Colonic mucosa (tissue), 4 donors: ENCODE results near the gene SEMA3B. TPM values are rescaled to one million over a fixed set of nuclear protein-coding genes. Genes with fewer than 3 reads are reported as not detected.

Source experiments
- DNase-seq: peaks from one replicate; pipeline ENCODE4 v3.0.0-alpha.2; 2020
- H3K27ac ChIP-seq: fragments of 200-600 bp; one replicate; pipeline ENCODE4 v1.8.0; 2021
- H3K27me3 ChIP-seq: fragments of 200-600 bp; one replicate; pipeline ENCODE4 v1.8.0; 2021
- H3K36me3 ChIP-seq: fragments of 200-600 bp; one replicate; pipeline ENCODE4 v1.8.0; 2021
- H3K4me1 ChIP-seq: fragments of 200-600 bp; one replicate; pipeline ENCODE4 v1.8.0; 2021; ENCODE audit warnings: mild to moderate bottlenecking
- H3K4me3 ChIP-seq: fragments of 200-600 bp; one replicate; pipeline ENCODE4 v1.8.0; 2021
- H3K9ac ChIP-seq, 2 donors: one replicate each; pipeline ENCODE4 v1.7.0; 2013; ENCODE audit warnings: control low read depth in 2 of 2, low read depth in 2 of 2, low read length in 2 of 2
- H3K9me3 ChIP-seq: fragments of 200-600 bp; one replicate; pipeline ENCODE4 v1.8.0; 2021
- intact Hi-C: fragments of 100-400 bp; cut with DNase I; formaldehyde crosslinking; loops from one replicate; pipeline ENCODE4 v1.14.1; 2022
- total RNA-seq, 2 donors: library from RNA; stranded (reverse); fragmentation: NEBNext Ultra II Directional in 1 of 2; extraction: Animal tissue kit (Norgen Biotek cat#: 25700) in 1 of 2; gene quantifications; one replicate each; pipeline ENCODE4 v1.2.1, GENCODE V29; 2021
- TF ChIP-seq, protein P1 (sequence below): fragments of 200-600 bp; IDR thresholded peaks from one replicate; pipeline ENCODE4 v1.8.0; 2022; ENCODE audit warnings: antibody characterized with exemption, mild to moderate bottlenecking
- donor health status: healthy.
- donor health status: DM: no; HTN: no; CAD: no.
- donor health status: DM: no; HTN: no; CAD: no.

The SEMA3B gene
- total RNA-seq, 2 donors from 2014 or later, result 51.6 to 57.0 TPM

DNA sequence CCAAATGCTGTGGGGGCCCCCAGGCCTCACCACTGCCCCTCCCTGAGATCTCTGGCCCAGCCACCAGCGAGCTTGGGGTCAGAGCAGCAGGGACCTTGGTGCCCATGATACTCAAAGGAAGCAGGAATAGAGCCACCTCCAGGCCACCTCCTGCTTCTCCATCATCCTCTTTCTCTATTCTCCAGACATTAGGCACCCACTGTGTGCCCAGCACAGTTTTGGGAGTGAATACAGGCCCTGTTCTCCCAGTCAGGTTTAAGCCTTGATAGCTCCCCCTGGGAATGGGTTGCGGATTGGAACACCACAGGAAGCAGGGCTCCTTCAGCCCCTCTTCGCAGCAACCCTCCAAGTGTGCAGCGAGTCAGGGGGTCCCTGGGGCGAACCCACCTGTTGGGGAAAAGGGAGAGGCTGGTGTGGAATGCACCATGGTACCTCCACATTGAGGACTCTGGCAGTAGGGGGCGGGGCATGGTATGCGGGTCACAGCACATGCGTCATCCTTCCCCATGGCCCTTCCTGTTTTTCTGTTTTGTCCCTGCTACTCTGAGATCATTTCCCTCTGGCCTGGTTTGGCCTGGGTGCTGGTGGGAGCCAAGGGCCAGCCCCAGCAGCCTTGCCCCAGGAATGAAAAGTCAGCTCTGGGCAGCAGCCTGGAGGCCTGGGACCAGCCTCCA, 14.2 kb upstream of the SEMA3B start:
- peak overlapping the region; percentile 33 for H3K27ac ChIP-seq
- TF ChIP-seq, protein P1, sequence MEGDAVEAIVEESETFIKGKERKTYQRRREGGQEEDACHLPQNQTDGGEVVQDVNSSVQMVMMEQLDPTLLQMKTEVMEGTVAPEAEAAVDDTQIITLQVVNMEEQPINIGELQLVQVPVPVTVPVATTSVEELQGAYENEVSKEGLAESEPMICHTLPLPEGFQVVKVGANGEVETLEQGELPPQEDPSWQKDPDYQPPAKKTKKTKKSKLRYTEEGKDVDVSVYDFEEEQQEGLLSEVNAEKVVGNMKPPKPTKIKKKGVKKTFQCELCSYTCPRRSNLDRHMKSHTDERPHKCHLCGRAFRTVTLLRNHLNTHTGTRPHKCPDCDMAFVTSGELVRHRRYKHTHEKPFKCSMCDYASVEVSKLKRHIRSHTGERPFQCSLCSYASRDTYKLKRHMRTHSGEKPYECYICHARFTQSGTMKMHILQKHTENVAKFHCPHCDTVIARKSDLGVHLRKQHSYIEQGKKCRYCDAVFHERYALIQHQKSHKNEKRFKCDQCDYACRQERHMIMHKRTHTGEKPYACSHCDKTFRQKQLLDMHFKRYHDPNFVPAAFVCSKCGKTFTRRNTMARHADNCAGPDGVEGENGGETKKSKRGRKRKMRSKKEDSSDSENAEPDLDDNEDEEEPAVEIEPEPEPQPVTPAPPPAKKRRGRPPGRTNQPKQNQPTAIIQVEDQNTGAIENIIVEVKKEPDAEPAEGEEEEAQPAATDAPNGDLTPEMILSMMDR, result no peak
- no peak overlapping the region for H3K4me3 ChIP-seq
- no peaks in the 10 kb centered on the region for H3K27me3 ChIP-seq
- H3K36me3 ChIP-seq, result peaks cover 8% of the 10 kb centered on the region
- DNase-seq, result no peak
- no peak overlapping the region for H3K9ac ChIP-seq
- H3K4me1 ChIP-seq, result peaks cover 3% of the 10 kb centered on the region
- intact Hi-C loops, result no loop called here
- H3K9me3 ChIP-seq, result no peaks in the 10 kb centered on the region

DNA sequence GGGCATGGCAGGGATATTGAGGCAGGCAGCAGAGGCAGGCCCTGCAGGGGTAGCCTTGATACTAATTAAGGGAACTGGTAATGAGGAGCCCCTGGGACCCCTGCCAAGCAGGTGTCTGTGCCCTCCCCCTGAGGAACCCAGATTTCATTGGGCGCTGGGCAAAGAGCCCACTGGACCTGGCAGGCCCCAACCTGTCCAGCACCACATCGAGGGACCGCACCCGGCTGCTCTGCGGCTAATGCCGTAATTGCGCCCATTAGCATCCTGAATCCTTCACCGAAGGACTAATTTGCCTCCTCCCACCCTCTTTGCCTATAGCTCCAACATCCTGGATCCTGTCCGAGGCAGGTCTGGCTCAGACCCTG, 13.7 kb upstream of the SEMA3B start:
- H3K4me1 ChIP-seq, result peaks cover 4% of the 10 kb centered on the region
- H3K36me3 ChIP-seq, result peaks cover 8% of the 10 kb centered on the region
- H3K4me3 ChIP-seq, result no peak overlapping the region
- no peak overlapping the region for H3K9ac ChIP-seq
- TF ChIP-seq, protein P1, result no peak
- no peak for DNase-seq
- H3K27me3 ChIP-seq, result no peaks in the 10 kb centered on the region
- peak overlapping the region; percentile 33 for H3K27ac ChIP-seq
- no peaks in the 10 kb centered on the region for H3K9me3 ChIP-seq
- intact Hi-C loops, result no loop called here

DNA sequence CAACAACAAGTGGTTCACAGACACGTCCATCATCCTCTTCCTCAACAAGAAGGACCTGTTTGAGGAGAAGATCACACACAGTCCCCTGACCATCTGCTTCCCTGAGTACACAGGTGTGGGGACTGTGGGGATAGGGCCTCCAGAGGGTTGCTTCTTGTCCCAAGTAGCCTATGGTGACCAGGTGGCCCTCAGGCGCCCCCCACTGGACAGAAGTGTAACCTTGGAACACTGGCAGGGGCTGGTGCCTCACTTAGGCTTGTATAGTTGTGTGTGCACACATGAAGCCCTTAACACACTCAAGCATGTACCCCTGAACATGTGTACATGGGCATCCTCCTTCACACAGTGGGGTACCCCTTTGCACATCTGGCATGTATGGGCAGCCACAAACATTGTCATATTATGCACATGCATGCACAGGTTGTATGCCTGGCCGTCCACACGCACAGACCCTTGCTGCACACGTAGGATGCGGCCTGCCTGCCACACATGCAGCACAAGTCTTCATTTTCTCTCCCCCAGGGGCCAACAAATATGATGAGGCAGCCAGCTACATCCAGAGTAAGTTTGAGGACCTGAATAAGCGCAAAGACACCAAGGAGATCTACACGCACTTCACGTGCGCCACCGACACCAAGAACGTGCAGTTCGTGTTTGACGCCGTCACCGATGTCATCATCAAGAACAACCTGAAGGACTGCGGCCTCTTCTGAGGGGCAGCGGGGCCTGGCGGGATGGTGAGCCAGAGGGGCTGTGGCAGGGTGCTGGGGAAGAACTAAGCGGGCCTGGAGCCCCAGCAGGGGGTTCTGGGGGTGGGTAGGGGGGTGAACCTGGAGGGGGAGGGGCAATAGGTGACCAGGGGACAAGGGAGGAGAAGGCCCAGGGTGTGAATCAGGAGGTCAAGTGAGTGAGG, 11.7 kb upstream of the SEMA3B start:
- H3K4me3 ChIP-seq, result no peak overlapping the region
- peaks cover 8% of the 10 kb centered on the region for H3K36me3 ChIP-seq
- no peaks in the 10 kb centered on the region for H3K27me3 ChIP-seq
- intact Hi-C loops, result no loop called here
- peak; percentile 71 for DNase-seq
- H3K27ac ChIP-seq, result no peak overlapping the region
- no peak overlapping the region for H3K9ac ChIP-seq
- H3K9me3 ChIP-seq, result no peaks in the 10 kb centered on the region
- TF ChIP-seq, protein P1, result peak; percentile 59
- peaks cover 4% of the 10 kb centered on the region for H3K4me1 ChIP-seq

DNA sequence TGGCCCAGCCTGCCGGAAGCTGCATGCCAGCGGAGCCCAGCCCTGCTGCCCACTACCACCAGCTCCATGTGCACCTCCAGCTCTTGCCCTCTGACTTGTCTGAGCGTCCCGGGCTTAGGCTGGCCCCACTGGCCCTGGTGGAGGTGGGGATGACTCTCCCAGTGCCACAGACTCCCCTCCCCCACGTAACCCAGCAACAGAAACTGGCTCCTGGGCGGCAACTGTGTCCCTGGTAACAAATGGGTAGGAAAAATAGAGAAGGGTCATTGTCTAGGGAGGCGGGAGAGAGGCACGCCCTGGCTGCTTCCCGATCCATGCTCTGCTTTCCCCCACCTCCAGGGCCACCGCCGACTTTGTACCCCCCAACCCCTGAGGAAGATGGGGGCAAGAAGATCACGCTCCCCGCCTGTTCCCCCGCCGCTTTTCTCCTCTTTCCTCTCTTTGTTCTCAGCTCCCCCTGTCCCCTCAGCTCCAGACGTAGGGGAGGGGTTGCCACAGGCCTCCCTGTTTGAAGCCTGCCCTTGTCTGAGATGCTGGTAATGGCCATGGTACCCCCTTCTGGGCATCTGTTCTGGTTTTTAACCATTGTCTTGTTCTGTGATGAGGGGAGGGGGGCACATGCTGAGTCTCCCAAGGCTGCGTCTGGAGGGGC, 10.8 kb upstream of the SEMA3B start:
- Histone ChIP-seq H3K27ac (no peak overlapping the region), H3K4me3 (no peak overlapping the region), H3K9me3 (no peaks in the 10 kb centered on the region), H3K27me3 (no peaks in the 10 kb centered on the region), H3K4me1 (peaks cover 4% of the 10 kb centered on the region), H3K36me3 (peaks cover 8% of the 10 kb centered on the region), H3K9ac (no peak overlapping the region)
- TF ChIP-seq, protein P1, result no peak
- DNase-seq, result no peak
- intact Hi-C loops, result no loop called here

DNA sequence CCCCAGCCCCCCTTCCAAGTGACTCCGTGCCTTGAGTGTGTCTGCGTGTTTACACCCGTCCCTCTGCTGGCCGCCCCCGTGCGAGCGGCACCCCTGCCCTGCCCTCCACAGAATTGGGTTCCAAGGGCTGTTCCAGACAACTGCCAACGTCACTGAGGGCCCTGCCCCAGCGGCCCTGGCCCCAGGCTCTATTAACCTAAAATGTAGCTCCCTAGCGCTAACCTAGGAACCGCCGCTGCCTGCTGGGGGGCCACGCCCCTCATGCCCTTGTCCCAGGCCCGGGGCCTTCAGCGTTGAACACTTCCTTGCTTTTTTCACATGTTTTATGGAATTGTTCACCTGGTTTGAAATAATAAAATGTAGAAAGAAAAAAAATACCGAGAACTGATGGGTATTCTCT, 10.0 kb upstream of the SEMA3B start:
- Histone ChIP-seq H3K27me3 (no peaks in the 10 kb centered on the region), H3K4me1 (peaks cover 4% of the 10 kb centered on the region), H3K4me3 (no peak overlapping the region), H3K9ac (peak overlapping the region in 1 of 2 donors; percentile 55), H3K36me3 (peaks cover 8% of the 10 kb centered on the region), H3K27ac (no peak overlapping the region), H3K9me3 (no peaks in the 10 kb centered on the region)
- intact Hi-C loops, result no loop called here
- TF ChIP-seq, protein P1, result no peak
- DNase-seq, result no peak
